GM23338 (cell line): ENCODE data around the gene TBC1D14. TPM values are rescaled to one million over a fixed set of nuclear protein-coding genes. Genes with fewer than 3 reads are reported as not detected.

ENCODE experiments used
- ATAC-seq: fragments of 200-7000 bp; cut with Tn5 transposase; 3 replicates; pipeline ENCODE4 v1.9.1; 2020
- DNase-seq: peaks from one replicate; pipeline ENCODE4 v3.0.0-alpha.2; 2015; ENCODE audit warnings: low spot score
- H2AFZ ChIP-seq: fragments of 200-600 bp; sonication (generic); 2 replicates; pipeline ENCODE4 v1.8.0; 2016; ENCODE audit warnings: antibody characterized with exemption, mild to moderate bottlenecking, moderate library complexity
- H3F3A ChIP-seq: fragments of 200-600 bp; sonication (generic); replicated peaks from 2 replicates; pipeline ENCODE4 v1.8.0; 2017; ENCODE audit warnings: antibody characterized with exemption, mixed run types, low read depth
- H3K27ac ChIP-seq: fragments of 200-600 bp; sonication (generic); 2 replicates; pipeline ENCODE4 v1.6.1; 2016; ENCODE audit warnings: low read depth
- H3K27me3 ChIP-seq: fragments of 200-600 bp; sonication (generic); 2 replicates; pipeline ENCODE4 v1.8.0; 2016; ENCODE audit warnings: mild to moderate bottlenecking, mixed run types, moderate library complexity; ENCODE audit not compliant: insufficient read depth
- H3K36me3 ChIP-seq: fragments of 200-600 bp; sonication (generic); 2 replicates; pipeline ENCODE4 v1.8.0; 2016; ENCODE audit warnings: mild to moderate bottlenecking; ENCODE audit not compliant: insufficient read depth
- H3K4me1 ChIP-seq: fragments of 200-600 bp; sonication (generic); 2 replicates; pipeline ENCODE4 v1.8.0; 2016; ENCODE audit warnings: mild to moderate bottlenecking, moderate library complexity; ENCODE audit not compliant: insufficient read depth
- H3K4me2 ChIP-seq: fragments of 200-600 bp; sonication (generic); 2 replicates; pipeline ENCODE4 v1.7.1; 2017; ENCODE audit warnings: mixed run types
- H3K4me3 ChIP-seq: fragments of 200-600 bp; sonication (generic); 2 replicates; pipeline ENCODE4 v1.6.1; 2016; ENCODE audit warnings: mixed run types
- H3K79me2 ChIP-seq: fragments of 200-600 bp; sonication (generic); replicated peaks from 2 replicates; pipeline ENCODE4 v1.8.0; 2017; ENCODE audit warnings: mild to moderate bottlenecking; ENCODE audit not compliant: insufficient read depth
- H3K9me2 ChIP-seq: fragments of 200-600 bp; sonication (generic); 2 replicates; pipeline ENCODE4 v1.8.0; 2017; ENCODE audit not compliant: insufficient read depth
- H4K20me1 ChIP-seq: fragments of 200-600 bp; sonication (generic); replicated peaks from 2 replicates; pipeline ENCODE4 v1.8.0; 2017; ENCODE audit warnings: mild to moderate bottlenecking; ENCODE audit not compliant: insufficient read depth
- H3K27ac Mint-ChIP-seq: 2 replicates; pipeline ENCODE4 v1.8.0; 2020; ENCODE audit warnings: inconsistent platforms, mild to moderate bottlenecking, moderate library complexity, mixed read lengths
- H3K27me3 Mint-ChIP-seq: 3 replicates; pipeline ENCODE4 v1.8.0; 2022; ENCODE audit warnings: low read depth, mild to moderate bottlenecking, moderate library complexity, mixed read lengths, inconsistent platforms; ENCODE audit not compliant: insufficient read depth, poor library complexity
- H3K36me3 Mint-ChIP-seq: 3 replicates; pipeline ENCODE4 v1.8.0; 2021; ENCODE audit warnings: low read depth, mild to moderate bottlenecking, inconsistent platforms, moderate library complexity, mixed read lengths
- H3K4me1 Mint-ChIP-seq: 3 replicates; pipeline ENCODE4 v1.8.0; 2020; ENCODE audit warnings: mild to moderate bottlenecking, inconsistent platforms, mixed read lengths
- H3K4me3 Mint-ChIP-seq: 3 replicates; pipeline ENCODE4 v1.8.0; 2021; ENCODE audit warnings: moderate library complexity, mild to moderate bottlenecking, inconsistent platforms, mixed read lengths
- H3K9me3 Mint-ChIP-seq: 3 replicates; pipeline ENCODE4 v1.8.0; 2020; ENCODE audit warnings: moderate library complexity, mild to moderate bottlenecking, inconsistent platforms, mixed read lengths
- CREB1 ChIP-seq: fragments of 250-450 bp; sonication (Bioruptor Pico); IDR thresholded peaks from 2 replicates; pipeline ENCODE4 v1.5.0; 2020; ENCODE audit warnings: low read depth, mild to moderate bottlenecking, moderate library complexity
- EZH2 ChIP-seq: fragments of 200-600 bp; sonication (generic); IDR thresholded peaks from one replicate; pipeline ENCODE4 v1.8.0; 2017; ENCODE audit warnings: antibody characterized with exemption, mild to moderate bottlenecking, low read depth; ENCODE audit not compliant: unreplicated experiment
- EZH2phosphoT487 ChIP-seq: fragments of 200-600 bp; sonication (generic); IDR thresholded peaks from one replicate; pipeline ENCODE4 v1.8.1; 2018; ENCODE audit warnings: antibody characterized with exemption; ENCODE audit not compliant: unreplicated experiment
- JUNB ChIP-seq: IDR thresholded peaks from one replicate; pipeline ENCODE4 v1.6.1; 2016; ENCODE audit warnings: antibody characterized with exemption; ENCODE audit not compliant: unreplicated experiment
- NANOG ChIP-seq: IDR thresholded peaks from 2 replicates; pipeline ENCODE4 v1.6.1; 2016; ENCODE audit warnings: antibody characterized with exemption, borderline replicate concordance
- POLR2AphosphoS5 ChIP-seq: IDR thresholded peaks from 2 replicates; pipeline ENCODE4 v1.6.1; 2016; ENCODE audit warnings: antibody characterized with exemption, low read depth
- STAT1 ChIP-seq: IDR thresholded peaks from one replicate; pipeline ENCODE4 v1.6.1; 2016; ENCODE audit warnings: antibody characterized with exemption; ENCODE audit not compliant: unreplicated experiment
- ZNF114 ChIP-seq: fragments of 250-450 bp; sonication (Bioruptor Pico); IDR thresholded peaks from 2 replicates; pipeline ENCODE4 v1.5.0; 2020; ENCODE audit warnings: mild to moderate bottlenecking, moderate library complexity
- ZNF331 ChIP-seq: fragments of 250-450 bp; sonication (Bioruptor Pico); IDR thresholded peaks from 2 replicates; pipeline ENCODE4 v1.5.0; 2020; ENCODE audit warnings: low read depth, mild to moderate bottlenecking, moderate library complexity
- polyA plus RNA-seq: library from polyadenylated mRNA; unstranded; fragments of >200 nt; fragmentation: Nextera tagmentation; extraction: Ambion mirVana; gene quantifications from 2 replicates; pipeline ENCODE4 v1.2.1, GENCODE V29; 2016
- total RNA-seq: library from RNA; depleted of rRNA; stranded (reverse); fragments of >200 nt; shearing (Covaris generic); gene quantifications from 2 replicates; pipeline ENCODE4 v1.2.3, GENCODE V29; 2014
- TF ChIP-seq, protein P1 (sequence below): IDR thresholded peaks from one replicate; pipeline ENCODE4 v1.6.1; 2018; ENCODE audit warnings: antibody characterized with exemption; ENCODE audit not compliant: unreplicated experiment
- TF ChIP-seq, protein P2 (sequence below), 2 experiments: fragments of 200-600 bp in 1 of 2; sonication (generic) in 1 of 2; conservative IDR thresholded peaks; 2 replicates each; pipeline versions ENCODE4 v1.5.1 to v1.6.1; 2016 to 2017; ENCODE audit warnings: antibody characterized with exemption in 2 of 2, low read depth in 2 of 2, mild to moderate bottlenecking in 2 of 2, moderate library complexity in 1 of 2
- TF ChIP-seq, protein P3 (sequence below): fragments of 250-450 bp; sonication (Bioruptor Pico); IDR thresholded peaks from 2 replicates; pipeline ENCODE4 v1.5.0; 2020; ENCODE audit warnings: mild to moderate bottlenecking, moderate library complexity
- TF ChIP-seq, protein P4 (sequence below): IDR thresholded peaks from 2 replicates; pipeline ENCODE4 v1.6.1; 2016; ENCODE audit warnings: antibody characterized with exemption

The TBC1D14 gene
- total and polyA plus RNA-seq, 2 experiments from 2014 or later = 18.2 to 59.7 TPM

DNA sequence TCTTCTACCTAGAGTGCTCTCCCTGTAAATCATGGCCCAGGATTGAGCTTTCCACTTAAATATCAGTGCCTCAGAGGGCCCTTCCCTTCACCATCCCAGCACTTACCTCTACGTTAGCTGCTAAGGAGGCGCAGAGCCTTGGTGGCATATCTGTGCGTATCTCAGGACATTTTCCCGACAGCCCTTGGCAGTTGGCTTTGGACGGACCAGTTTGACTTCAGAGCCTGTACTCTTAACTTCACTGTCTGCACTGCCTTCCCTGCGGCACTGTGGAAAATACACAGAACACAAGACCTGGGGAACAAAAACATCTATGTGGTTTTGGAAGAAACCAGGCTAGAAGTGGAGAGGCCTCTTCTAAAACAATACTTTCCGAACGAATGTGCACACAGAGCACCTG is 135.9 kb downstream of the TBC1D14 start:
- H3F3A ChIP-seq = 0 out of 2 replicates have a peak, but pooled peaks cover 3% of the 10 kb centered on the region
- TF ChIP-seq, protein P1, sequence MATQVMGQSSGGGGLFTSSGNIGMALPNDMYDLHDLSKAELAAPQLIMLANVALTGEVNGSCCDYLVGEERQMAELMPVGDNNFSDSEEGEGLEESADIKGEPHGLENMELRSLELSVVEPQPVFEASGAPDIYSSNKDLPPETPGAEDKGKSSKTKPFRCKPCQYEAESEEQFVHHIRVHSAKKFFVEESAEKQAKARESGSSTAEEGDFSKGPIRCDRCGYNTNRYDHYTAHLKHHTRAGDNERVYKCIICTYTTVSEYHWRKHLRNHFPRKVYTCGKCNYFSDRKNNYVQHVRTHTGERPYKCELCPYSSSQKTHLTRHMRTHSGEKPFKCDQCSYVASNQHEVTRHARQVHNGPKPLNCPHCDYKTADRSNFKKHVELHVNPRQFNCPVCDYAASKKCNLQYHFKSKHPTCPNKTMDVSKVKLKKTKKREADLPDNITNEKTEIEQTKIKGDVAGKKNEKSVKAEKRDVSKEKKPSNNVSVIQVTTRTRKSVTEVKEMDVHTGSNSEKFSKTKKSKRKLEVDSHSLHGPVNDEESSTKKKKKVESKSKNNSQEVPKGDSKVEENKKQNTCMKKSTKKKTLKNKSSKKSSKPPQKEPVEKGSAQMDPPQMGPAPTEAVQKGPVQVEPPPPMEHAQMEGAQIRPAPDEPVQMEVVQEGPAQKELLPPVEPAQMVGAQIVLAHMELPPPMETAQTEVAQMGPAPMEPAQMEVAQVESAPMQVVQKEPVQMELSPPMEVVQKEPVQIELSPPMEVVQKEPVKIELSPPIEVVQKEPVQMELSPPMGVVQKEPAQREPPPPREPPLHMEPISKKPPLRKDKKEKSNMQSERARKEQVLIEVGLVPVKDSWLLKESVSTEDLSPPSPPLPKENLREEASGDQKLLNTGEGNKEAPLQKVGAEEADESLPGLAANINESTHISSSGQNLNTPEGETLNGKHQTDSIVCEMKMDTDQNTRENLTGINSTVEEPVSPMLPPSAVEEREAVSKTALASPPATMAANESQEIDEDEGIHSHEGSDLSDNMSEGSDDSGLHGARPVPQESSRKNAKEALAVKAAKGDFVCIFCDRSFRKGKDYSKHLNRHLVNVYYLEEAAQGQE = no peak
- TF ChIP-seq, protein P2, sequence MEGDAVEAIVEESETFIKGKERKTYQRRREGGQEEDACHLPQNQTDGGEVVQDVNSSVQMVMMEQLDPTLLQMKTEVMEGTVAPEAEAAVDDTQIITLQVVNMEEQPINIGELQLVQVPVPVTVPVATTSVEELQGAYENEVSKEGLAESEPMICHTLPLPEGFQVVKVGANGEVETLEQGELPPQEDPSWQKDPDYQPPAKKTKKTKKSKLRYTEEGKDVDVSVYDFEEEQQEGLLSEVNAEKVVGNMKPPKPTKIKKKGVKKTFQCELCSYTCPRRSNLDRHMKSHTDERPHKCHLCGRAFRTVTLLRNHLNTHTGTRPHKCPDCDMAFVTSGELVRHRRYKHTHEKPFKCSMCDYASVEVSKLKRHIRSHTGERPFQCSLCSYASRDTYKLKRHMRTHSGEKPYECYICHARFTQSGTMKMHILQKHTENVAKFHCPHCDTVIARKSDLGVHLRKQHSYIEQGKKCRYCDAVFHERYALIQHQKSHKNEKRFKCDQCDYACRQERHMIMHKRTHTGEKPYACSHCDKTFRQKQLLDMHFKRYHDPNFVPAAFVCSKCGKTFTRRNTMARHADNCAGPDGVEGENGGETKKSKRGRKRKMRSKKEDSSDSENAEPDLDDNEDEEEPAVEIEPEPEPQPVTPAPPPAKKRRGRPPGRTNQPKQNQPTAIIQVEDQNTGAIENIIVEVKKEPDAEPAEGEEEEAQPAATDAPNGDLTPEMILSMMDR (conservative IDR thresholded peaks at IDR 0.05; ENCODE audit: low read depth in 2 of 2) = no peak
- TF ChIP-seq JUNB (no peak), ZNF331 (CRISPR knock-in tag) (no peak), ZNF114 (CRISPR knock-in tag) (no peak), EZH2phosphoT487 (no peak), CREB1 (CRISPR knock-in tag) (no peak), POLR2AphosphoS5 (no peak), STAT1 (no peak), EZH2 (no peak), NANOG (no peak)
- TF ChIP-seq, protein P3, sequence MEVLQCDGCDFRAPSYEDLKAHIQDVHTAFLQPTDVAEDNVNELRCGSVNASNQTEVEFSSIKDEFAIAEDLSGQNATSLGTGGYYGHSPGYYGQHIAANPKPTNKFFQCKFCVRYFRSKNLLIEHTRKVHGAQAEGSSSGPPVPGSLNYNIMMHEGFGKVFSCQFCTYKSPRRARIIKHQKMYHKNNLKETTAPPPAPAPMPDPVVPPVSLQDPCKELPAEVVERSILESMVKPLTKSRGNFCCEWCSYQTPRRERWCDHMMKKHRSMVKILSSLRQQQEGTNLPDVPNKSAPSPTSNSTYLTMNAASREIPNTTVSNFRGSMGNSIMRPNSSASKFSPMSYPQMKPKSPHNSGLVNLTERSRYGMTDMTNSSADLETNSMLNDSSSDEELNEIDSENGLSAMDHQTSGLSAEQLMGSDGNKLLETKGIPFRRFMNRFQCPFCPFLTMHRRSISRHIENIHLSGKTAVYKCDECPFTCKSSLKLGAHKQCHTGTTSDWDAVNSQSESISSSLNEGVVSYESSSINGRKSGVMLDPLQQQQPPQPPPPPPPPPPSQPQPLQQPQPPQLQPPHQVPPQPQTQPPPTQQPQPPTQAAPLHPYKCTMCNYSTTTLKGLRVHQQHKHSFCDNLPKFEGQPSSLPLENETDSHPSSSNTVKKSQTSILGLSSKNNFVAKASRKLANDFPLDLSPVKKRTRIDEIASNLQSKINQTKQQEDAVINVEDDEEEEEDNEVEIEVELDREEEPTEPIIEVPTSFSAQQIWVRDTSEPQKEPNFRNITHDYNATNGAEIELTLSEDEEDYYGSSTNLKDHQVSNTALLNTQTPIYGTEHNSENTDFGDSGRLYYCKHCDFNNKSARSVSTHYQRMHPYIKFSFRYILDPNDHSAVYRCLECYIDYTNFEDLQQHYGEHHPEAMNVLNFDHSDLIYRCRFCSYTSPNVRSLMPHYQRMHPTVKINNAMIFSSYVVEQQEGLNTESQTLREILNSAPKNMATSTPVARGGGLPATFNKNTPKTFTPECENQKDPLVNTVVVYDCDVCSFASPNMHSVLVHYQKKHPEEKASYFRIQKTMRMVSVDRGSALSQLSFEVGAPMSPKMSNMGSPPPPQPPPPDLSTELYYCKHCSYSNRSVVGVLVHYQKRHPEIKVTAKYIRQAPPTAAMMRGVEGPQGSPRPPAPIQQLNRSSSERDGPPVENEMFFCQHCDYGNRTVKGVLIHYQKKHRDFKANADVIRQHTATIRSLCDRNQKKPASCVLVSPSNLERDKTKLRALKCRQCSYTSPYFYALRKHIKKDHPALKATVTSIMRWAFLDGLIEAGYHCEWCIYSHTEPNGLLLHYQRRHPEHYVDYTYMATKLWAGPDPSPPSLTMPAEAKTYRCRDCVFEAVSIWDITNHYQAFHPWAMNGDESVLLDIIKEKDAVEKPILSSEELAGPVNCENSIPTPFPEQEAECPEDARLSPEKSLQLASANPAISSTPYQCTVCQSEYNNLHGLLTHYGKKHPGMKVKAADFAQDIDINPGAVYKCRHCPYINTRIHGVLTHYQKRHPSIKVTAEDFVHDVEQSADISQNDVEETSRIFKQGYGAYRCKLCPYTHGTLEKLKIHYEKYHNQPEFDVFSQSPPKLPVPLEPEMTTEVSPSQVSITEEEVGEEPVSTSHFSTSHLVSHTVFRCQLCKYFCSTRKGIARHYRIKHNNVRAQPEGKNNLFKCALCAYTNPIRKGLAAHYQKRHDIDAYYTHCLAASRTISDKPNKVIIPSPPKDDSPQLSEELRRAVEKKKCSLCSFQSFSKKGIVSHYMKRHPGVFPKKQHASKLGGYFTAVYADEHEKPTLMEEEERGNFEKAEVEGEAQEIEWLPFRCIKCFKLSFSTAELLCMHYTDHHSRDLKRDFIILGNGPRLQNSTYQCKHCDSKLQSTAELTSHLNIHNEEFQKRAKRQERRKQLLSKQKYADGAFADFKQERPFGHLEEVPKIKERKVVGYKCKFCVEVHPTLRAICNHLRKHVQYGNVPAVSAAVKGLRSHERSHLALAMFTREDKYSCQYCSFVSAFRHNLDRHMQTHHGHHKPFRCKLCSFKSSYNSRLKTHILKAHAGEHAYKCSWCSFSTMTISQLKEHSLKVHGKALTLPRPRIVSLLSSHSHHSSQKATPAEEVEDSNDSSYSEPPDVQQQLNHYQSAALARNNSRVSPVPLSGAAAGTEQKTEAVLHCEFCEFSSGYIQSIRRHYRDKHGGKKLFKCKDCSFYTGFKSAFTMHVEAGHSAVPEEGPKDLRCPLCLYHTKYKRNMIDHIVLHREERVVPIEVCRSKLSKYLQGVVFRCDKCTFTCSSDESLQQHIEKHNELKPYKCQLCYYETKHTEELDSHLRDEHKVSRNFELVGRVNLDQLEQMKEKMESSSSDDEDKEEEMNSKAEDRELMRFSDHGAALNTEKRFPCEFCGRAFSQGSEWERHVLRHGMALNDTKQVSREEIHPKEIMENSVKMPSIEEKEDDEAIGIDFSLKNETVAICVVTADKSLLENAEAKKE (CRISPR knock-in tag) = no peak
- TF ChIP-seq, protein P4, sequence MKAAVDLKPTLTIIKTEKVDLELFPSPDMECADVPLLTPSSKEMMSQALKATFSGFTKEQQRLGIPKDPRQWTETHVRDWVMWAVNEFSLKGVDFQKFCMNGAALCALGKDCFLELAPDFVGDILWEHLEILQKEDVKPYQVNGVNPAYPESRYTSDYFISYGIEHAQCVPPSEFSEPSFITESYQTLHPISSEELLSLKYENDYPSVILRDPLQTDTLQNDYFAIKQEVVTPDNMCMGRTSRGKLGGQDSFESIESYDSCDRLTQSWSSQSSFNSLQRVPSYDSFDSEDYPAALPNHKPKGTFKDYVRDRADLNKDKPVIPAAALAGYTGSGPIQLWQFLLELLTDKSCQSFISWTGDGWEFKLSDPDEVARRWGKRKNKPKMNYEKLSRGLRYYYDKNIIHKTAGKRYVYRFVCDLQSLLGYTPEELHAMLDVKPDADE = no peak
- no peaks in the 10 kb centered on the region for H3K9me2 ChIP-seq
- H3K79me2 ChIP-seq = peaks cover 60% of the 10 kb centered on the region
- H3K27me3 ChIP-seq = peaks cover 28% of the 10 kb centered on the region
- H3K36me3 Mint-ChIP-seq = no peaks in the 10 kb centered on the region; the same call in 2 of the 3 replicates
- H3K4me3 ChIP-seq = no peak overlapping the region
- no peak overlapping the region for H2AFZ ChIP-seq
- no peak overlapping the region for H3K4me2 ChIP-seq
- H3K27me3 Mint-ChIP-seq = peaks cover 31% of the 10 kb centered on the region
- H3K36me3 ChIP-seq = no peaks in the 10 kb centered on the region
- H3K4me3 Mint-ChIP-seq = peak overlapping the region; percentile 23; the same call in 1 of the 3 replicates
- H3K27ac Mint-ChIP-seq = no peak overlapping the region
- ATAC-seq = no peak
- H3K4me1 Mint-ChIP-seq = peaks cover 51% of the 10 kb centered on the region
- no peaks in the 10 kb centered on the region; the same call in 1 of the 3 replicates for H3K9me3 Mint-ChIP-seq
- H3K4me1 ChIP-seq = peaks cover 9% of the 10 kb centered on the region; the same call in 1 of the 2 replicates
- no peak overlapping the region for H3K27ac ChIP-seq
- H4K20me1 ChIP-seq = peaks cover 42% of the 10 kb centered on the region
- no peak for DNase-seq
